Keratinocyte (primary cell): ENCODE measurements around the gene FBRSL1. TPM values are rescaled to one million over a fixed set of nuclear protein-coding genes. Genes with fewer than 3 reads are reported as not detected.

Source experiments
- DNase-seq: peaks from one replicate; pipeline ENCODE4 v3.0.0-alpha.2; 2011; ENCODE audit warnings: low read depth, missing footprints, low spot score
- FAIRE-seq: peaks from 2 replicates; lab custom pipeline; 2011; peaks lifted over from hg19 to GRCh38; lab: Jason Lieb, UNC
- H2AFZ ChIP-seq: 2 replicates; pipeline ENCODE4 v1.6.0; 2012; ENCODE audit warnings: low read length, control low read depth, inconsistent platforms; ENCODE audit not compliant: control insufficient read depth
- H3K27ac ChIP-seq: 2 replicates; pipeline ENCODE4 v1.5.1; 2011; ENCODE audit warnings: low read length; ENCODE audit not compliant: control insufficient read depth, insufficient read depth
- H3K27me3 ChIP-seq: 3 replicates; pipeline ENCODE4 v1.6.0; 2011; ENCODE audit warnings: low read length; ENCODE audit not compliant: control insufficient read depth, insufficient read depth; ENCODE audit errors: extremely low read depth
- H3K36me3 ChIP-seq, 2 experiments: 2 replicates in 1 of 2; 3 replicates in 1 of 2; pipeline ENCODE4 v1.5.1; 2011; ENCODE audit warnings: low read length in 2 of 2, mild to moderate bottlenecking in 1 of 2; ENCODE audit not compliant: control insufficient read depth in 2 of 2, insufficient read depth in 2 of 2; ENCODE audit errors: extremely low read depth in 1 of 2
- H3K4me1 ChIP-seq: 3 replicates; pipeline ENCODE4 v1.5.1; 2011; ENCODE audit warnings: low read length; ENCODE audit not compliant: control insufficient read depth, insufficient read depth; ENCODE audit errors: extremely low read depth
- H3K4me2 ChIP-seq: 3 replicates; pipeline ENCODE4 v1.6.0; 2011; ENCODE audit warnings: low read depth, low read length; ENCODE audit not compliant: control insufficient read depth, insufficient read depth; ENCODE audit errors: extremely low read depth
- H3K4me3 ChIP-seq, 3 experiments: fragments of 200-600 bp in 1 of 3; sonication (generic) in 1 of 3; 2 replicates in 2 of 3; 3 replicates in 1 of 3; pipeline ENCODE4 v1.5.1; 2011 to 2016; ENCODE audit warnings: low read length in 3 of 3, mild to moderate bottlenecking in 3 of 3, control low read depth in 2 of 3, inconsistent platforms in 1 of 3, low read depth in 1 of 3, mixed read lengths in 1 of 3, mixed run types in 1 of 3, moderate library complexity in 1 of 3; ENCODE audit not compliant: control insufficient read depth in 2 of 3, insufficient read depth in 2 of 3; ENCODE audit errors: extremely low read depth in 1 of 3
- H3K79me2 ChIP-seq: 2 replicates; pipeline ENCODE4 v1.6.0; 2012; ENCODE audit warnings: low read length; ENCODE audit not compliant: control insufficient read depth, insufficient read depth
- H3K9ac ChIP-seq: 3 replicates; pipeline ENCODE4 v1.6.0; 2011; ENCODE audit warnings: low read length; ENCODE audit not compliant: control insufficient read depth, insufficient read depth; ENCODE audit errors: extremely low read depth
- H3K9me1 ChIP-seq: 3 replicates; pipeline ENCODE4 v1.6.0; 2011; ENCODE audit warnings: low read length; ENCODE audit not compliant: control insufficient read depth, insufficient read depth; ENCODE audit errors: extremely low read depth
- H3K9me3 ChIP-seq: 2 replicates; pipeline ENCODE4 v1.5.1; 2012; ENCODE audit warnings: low read depth, low read length; ENCODE audit not compliant: control insufficient read depth
- H4K20me1 ChIP-seq: 3 replicates; pipeline ENCODE4 v1.6.0; 2011; ENCODE audit warnings: low read length; ENCODE audit not compliant: control insufficient read depth, insufficient read depth; ENCODE audit errors: extremely low read depth
- EZH2 ChIP-seq: IDR thresholded peaks from one replicate; pipeline ENCODE4 v1.6.1; 2012; ENCODE audit warnings: inconsistent platforms, mild to moderate bottlenecking, low read length, moderate library complexity
- dilution Hi-C: fragments of 300-500 bp; cut with MboI; formaldehyde crosslinking; loops from one replicate; pipeline ENCODE4 v1.7.0; 2020; ENCODE audit warnings: low sequenced_read_pairs; ENCODE audit not compliant: extremely low pct_ligation_motif_present
- polyA plus RNA-seq, 5 experiments: library from polyadenylated mRNA; depleted of rRNA in 3 of 5; stranded (reverse) in 3 of 5; stranded (forward) in 1 of 5; unstranded in 1 of 5; fragments of >200 nt; gene quantifications; 1 replicate in 1 of 5; 2 replicates in 3 of 5; 3 replicates in 1 of 5; pipeline versions ENCODE4 v1.2.1 to v1.2.3, GENCODE V29; 2011 to 2012; ENCODE audit warnings: missing spikeins in 2 of 5, low read depth in 1 of 5, low replicate concordance in 1 of 5
- TF ChIP-seq, protein P1 (sequence below), 3 experiments: IDR thresholded peaks in 1 of 3; conservative IDR thresholded peaks in 1 of 3; optimal IDR thresholded peaks in 1 of 3; 2 replicates in 2 of 3; 3 replicates in 1 of 3; pipeline versions ENCODE3 to v1.5.1; 2011; ENCODE audit warnings: low read length in 3 of 3, mild to moderate bottlenecking in 3 of 3, moderate library complexity in 2 of 3, control low read depth in 1 of 3, inconsistent platforms in 1 of 3; ENCODE audit not compliant: insufficient read depth in 2 of 3; ENCODE audit errors: extremely low read depth in 1 of 3

FBRSL1 gene
- polyA plus RNA-seq, 1 donor (not counting 4 experiments of a cell fraction or from before 2014, with no cell fraction given) = 0.89 TPM

DNA sequence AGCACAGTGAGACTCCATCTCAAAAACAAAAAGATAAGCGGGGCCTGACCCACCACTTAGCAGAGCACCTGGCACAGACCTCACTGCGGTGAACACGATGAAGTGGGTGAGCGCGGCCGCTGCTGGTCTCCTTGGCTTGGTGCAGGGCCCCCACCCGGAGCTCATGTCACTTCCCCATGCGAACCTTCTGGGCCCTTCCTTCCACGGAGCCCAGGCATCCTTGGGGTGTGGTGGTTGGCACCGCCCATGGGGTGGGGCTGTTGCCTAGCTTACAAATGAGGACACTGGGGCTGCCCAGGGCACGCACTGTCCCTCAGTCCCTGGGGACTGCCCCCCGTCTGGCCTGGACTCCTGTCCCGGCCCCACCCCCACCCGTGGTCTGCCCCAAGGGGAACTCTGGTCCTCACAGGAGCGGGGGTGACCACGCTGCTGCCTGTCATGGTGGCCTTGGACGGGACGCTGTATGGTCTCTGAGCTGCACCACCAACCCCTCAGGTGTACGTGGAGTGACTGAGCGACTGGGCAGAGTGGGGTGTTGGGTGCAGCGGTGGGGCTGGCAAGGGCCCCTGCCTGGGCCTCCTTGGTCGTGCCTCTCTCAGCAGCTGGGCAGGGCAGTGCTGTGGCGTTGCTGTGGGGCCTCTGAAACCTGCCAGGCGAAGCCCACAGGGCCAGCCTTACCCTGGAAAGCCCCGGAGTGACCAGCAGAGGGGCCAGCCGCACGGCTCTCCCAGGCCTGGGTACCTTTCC lies 15.3 kb downstream of the FBRSL1 start:
- FAIRE-seq = no peak
- dilution Hi-C loops = no loop called here
- Histone ChIP-seq H3K27ac (no peak overlapping the region), H3K4me3 (no peak overlapping the region), H3K9ac (no peak overlapping the region), H3K4me1 (peaks cover 5% of the 10 kb centered on the region), H3K27me3 (no peaks in the 10 kb centered on the region), H3K4me2 (no peak overlapping the region), H3K36me3 (no peaks in the 10 kb centered on the region), H3K9me1 (peaks cover 3% of the 10 kb centered on the region), H3K9me3 (no peaks in the 10 kb centered on the region), H4K20me1 (peaks cover 26% of the 10 kb centered on the region), H2AFZ (no peak overlapping the region), H3K79me2 (peaks cover 45% of the 10 kb centered on the region)
- TF ChIP-seq, protein P1, sequence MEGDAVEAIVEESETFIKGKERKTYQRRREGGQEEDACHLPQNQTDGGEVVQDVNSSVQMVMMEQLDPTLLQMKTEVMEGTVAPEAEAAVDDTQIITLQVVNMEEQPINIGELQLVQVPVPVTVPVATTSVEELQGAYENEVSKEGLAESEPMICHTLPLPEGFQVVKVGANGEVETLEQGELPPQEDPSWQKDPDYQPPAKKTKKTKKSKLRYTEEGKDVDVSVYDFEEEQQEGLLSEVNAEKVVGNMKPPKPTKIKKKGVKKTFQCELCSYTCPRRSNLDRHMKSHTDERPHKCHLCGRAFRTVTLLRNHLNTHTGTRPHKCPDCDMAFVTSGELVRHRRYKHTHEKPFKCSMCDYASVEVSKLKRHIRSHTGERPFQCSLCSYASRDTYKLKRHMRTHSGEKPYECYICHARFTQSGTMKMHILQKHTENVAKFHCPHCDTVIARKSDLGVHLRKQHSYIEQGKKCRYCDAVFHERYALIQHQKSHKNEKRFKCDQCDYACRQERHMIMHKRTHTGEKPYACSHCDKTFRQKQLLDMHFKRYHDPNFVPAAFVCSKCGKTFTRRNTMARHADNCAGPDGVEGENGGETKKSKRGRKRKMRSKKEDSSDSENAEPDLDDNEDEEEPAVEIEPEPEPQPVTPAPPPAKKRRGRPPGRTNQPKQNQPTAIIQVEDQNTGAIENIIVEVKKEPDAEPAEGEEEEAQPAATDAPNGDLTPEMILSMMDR (optimal IDR thresholded peaks at IDR 0.05 in 1 of 3, IDR thresholded peaks at IDR 0.05 in 1 of 3, conservative IDR thresholded peaks at IDR 0.05 in 1 of 3; ENCODE audit: extremely low read depth in 1 of 3, insufficient read depth in 2 of 3, low read length in 3 of 3) = no peak
- no peak for TF ChIP-seq EZH2
- DNase-seq = no peak

DNA sequence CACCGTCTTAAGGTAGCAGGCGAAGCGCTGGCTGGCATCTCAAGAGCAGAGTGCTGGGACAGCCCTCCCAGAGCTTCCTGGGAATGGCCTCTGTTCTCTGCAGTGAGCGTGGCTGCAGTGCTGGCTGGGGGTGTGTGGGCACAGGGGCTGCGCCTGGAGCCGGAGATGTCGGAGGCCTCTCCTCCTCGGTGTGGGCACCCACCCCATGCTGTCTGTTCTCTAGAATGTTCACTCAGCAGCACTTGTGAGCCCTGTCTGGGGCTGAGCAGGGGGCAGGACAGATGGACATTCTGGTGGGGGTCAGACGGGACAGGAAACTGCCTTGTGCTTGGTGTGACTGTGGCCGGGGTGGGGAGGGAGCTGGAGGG lies 15.9 kb downstream of the FBRSL1 start:
- H3K4me1 ChIP-seq = peaks cover 5% of the 10 kb centered on the region
- dilution Hi-C loops = no loop called here
- H3K36me3 ChIP-seq = no peaks in the 10 kb centered on the region
- TF ChIP-seq, protein P1 (optimal IDR thresholded peaks at IDR 0.05 in 1 of 3, IDR thresholded peaks at IDR 0.05 in 1 of 3, conservative IDR thresholded peaks at IDR 0.05 in 1 of 3; ENCODE audit: extremely low read depth in 1 of 3, insufficient read depth in 2 of 3, low read length in 3 of 3) = no peak
- TF ChIP-seq EZH2 = no peak
- H3K4me2 ChIP-seq = no peak overlapping the region
- no peak overlapping the region for H2AFZ ChIP-seq
- H3K4me3 ChIP-seq = no peak overlapping the region
- FAIRE-seq = no peak
- H3K27me3 ChIP-seq = no peaks in the 10 kb centered on the region
- peaks cover 3% of the 10 kb centered on the region for H3K9me1 ChIP-seq
- peaks cover 40% of the 10 kb centered on the region for H3K79me2 ChIP-seq
- H3K9me3 ChIP-seq = no peaks in the 10 kb centered on the region
- DNase-seq = no peak
- peaks cover 26% of the 10 kb centered on the region for H4K20me1 ChIP-seq
- no peak overlapping the region for H3K27ac ChIP-seq
- H3K9ac ChIP-seq = no peak overlapping the region
